HG03108 (cell line): ENCODE results near the gene NOL4L.

Experiments used
- ATAC-seq: cut with Tn5 transposase; IDR thresholded peaks from one replicate; pipeline ENCODE4 v1.9.1; 2021; ENCODE audit warnings: moderate library complexity; ENCODE audit not compliant: unreplicated experiment

NOL4L gene

DNA sequence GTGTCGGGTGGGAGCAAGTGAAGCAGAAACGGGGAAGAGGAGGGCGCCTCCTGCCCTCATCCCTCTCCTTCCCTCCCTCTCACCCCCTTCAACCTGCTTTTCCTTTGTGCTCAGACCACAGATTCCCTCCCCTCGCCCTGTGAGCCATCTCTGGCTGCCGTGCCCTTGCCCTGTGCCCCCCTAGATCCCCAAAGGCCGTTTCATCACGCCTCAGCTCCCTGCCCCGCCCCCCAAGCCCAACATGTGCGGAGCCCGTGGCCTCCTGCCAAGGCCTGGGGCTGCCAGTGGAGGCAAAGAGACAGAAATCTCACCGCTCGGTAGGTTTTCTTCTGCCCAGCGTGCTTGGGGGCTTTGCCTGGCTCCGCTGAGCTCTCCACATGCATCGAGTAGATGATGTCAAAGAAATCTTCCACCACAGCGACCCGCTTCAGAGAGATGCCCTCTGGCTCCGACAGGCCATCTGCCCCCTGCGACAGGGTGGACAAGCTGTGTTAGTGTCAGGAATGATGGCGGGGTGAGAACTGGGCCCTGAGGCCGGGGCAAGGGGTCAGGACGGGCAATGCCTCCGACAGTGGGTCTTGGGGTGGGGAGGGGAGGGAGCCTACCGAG is 57.6 kb downstream of the NOL4L start:
- no peak for ATAC-seq

DNA sequence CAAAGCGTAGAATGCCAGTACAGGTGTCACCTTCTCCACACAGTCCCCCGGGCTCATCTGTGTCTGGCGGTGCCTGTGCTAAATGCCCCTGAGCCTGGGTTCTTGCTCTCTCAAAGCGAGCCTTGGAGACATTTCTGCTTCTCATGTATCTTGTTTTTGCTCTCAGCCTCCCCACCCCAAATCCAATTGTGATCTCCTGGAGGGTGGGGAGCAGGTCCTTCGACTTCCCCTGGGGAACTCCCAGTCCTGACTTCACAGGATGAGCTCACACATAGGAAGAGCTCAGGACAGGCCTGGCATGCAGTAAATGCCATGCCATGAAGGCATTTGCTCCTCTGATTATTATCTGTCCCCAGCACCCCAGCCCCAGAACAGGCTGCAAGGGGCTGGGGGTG is 58.1 kb downstream of the NOL4L start:
- no peak for ATAC-seq

- no peak for ATAC-seq
Measured at GRCh38 chr20:32526541-32526940, 58.6 kb downstream of the NOL4L start.

- no peak for ATAC-seq
Measured at GRCh38 chr20:32526125-32526524, 59.0 kb downstream of the NOL4L start.

- no peak for ATAC-seq
Measured at GRCh38 chr20:32524829-32525501, 60.2 kb downstream of the NOL4L start.

GRCh38 chr20:32523613-32524213 is 61.4 kb downstream of the NOL4L start:
- no peak for ATAC-seq

- no peak for ATAC-seq
Measured at GRCh38 chr20:32522776-32523612, 62.1 kb downstream of the NOL4L start.

- ATAC-seq: no peak
Measured at GRCh38 chr20:32522526-32522775, 62.7 kb downstream of the NOL4L start.

DNA sequence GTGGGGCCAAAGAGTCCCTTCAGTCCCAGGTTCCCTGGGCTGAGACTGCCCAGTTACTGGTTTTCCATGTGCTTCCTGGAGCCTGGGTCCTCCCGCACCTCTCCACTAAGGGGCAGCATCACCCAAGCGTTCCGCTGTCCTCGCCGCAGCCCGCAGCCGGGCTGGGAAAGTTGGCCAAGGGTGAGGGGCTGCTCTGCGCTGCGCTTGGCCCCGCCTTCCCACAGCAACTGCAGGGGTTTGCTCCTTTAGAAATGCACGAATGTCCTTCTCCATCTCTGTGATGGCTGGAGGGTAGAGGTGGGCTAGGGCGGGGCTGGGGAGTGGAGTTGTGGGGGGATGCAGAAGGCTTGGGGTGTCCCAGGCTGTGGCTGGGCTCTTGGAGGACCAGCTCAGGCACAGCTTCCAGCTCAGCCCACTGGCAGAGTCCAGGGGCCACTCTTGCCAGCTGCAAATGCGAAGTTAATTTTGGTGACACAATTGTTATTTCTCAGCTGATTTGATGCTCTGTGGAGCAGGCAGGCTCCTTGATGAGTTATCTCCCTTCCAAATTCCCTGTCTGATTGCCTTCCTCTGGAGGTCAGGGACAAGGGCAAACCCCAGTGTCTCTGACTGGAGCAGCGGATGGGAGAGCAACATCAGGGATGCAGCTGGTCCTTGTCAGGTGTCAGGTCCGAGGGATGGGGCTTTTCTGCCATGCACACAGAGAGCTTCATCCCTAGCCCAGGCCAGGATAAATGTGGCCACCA is 63.2 kb downstream of the NOL4L start:
- no peak for ATAC-seq

DNA sequence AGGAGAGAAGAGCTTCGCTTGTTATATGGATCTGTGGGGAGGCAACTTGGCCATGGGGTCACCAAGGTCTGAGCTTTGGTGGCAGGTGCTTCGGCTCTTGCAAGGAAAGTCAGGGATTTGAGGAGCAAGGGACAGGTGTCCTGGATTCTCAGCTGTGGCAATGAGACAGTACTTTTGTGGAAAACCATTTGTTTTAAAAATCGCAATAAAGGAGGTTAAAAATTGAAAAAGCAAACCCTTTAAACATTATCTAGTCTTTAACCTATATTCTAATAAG is 64.3 kb downstream of the NOL4L start:
- no peak for ATAC-seq

- ATAC-seq: no peak
Measured at GRCh38 chr20:32519381-32519730, 65.8 kb downstream of the NOL4L start.

- no peak for ATAC-seq
Measured at GRCh38 chr20:32518593-32519380, 66.3 kb downstream of the NOL4L start.

DNA sequence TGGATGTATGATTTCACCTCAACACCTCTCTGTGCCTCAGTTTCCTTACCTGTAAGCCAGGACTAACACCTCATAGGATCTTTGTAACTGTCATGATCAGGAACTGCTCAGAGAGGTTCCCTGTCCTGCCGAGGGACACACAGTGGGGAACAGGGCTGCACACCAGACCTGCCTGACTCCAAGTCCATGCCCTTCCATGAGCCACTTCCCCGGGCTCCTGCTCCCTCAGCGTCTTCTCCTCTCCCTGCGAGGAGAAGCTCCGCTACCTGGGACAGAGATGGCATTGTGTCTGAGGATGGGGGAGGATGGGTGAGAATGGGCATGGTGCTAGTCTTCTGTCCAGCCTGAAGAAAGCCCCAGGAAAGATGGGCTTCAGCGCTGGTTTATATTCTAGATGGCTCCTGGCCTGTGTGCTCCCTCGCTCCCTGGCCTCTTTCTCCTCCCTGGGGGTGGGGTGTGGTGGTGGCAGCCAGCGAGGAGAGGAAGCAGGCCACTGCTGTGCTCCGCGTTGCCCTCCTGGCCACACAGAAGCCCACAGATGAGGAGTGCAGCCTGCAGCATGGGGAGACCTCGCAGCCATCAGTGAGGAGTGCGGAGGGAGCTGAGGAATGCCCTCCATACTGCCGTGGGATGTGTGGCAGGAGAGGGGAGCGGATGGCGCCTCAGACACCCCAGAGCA is 67.1 kb downstream of the NOL4L start:
- ATAC-seq: no peak

GRCh38 chr20:32517518-32517873 is 67.6 kb downstream of the NOL4L start:
- no peak for ATAC-seq

DNA sequence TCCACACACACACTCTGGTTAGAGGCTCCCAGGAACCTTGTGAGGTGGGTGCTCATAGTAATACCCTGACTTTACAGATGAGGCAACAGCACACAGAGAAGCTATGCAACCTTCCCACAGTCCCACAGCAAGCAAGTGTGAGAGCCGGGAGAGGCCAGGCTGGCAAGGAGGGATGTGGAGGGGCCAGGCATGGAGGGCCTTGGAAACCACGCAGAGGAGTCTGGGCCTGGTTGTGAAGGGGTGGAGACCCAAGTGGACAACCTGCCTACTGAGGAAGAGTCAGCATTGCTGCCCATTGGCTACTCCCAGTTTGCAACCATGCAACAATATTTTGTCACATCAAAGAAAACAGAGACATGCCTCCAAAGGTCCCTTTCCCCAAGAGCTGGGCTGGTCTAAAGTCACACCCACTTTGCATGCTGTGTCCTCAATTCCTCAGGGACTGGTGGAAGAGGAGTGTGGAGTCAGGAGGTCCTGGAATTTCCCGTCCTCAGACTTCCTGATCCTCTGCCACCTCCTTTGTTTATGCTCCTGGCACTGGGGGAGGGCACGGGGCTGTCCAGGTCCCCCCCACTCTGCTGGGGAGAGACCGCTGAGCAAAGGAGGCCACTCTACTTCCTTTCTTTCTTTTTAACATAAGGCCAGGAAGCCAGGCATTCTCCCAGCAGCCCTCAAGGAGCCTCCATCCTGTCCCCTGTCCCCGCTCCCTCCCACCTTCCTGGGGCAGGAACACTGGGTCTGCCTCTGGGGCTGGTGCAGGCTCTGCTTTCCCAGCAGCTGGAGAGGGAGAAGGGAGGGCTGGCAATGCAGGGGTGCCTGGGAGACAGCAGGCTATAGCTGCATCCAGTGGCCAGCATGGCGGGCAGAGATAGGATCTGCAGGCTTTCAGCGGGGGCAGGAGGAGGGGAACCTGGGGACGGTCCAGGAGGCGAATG is 68.3 kb downstream of the NOL4L start:
- ATAC-seq: no peak

DNA sequence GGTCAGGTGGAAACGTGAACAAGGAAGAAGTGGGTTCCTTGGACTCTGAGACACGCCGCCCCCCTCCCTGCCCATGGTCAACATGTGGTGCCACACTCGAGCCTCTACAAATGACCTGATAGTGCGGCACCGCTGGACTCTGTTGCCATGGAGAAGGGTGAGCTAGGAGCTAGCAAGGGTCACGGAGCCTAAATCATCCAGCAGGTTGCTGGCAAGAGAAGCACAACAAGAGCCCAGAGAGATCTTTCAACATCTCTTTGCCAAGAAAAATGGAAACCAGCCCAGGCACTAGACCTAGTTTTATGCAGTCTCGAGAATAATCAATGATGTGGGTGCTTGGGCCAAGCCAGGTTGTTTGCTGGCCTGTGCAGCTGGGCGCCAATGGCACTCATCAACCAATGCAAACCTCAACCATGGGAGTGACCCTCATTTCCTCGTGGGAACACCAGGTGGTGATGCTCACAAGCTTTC is 69.5 kb downstream of the NOL4L start:
- no peak for ATAC-seq

DNA sequence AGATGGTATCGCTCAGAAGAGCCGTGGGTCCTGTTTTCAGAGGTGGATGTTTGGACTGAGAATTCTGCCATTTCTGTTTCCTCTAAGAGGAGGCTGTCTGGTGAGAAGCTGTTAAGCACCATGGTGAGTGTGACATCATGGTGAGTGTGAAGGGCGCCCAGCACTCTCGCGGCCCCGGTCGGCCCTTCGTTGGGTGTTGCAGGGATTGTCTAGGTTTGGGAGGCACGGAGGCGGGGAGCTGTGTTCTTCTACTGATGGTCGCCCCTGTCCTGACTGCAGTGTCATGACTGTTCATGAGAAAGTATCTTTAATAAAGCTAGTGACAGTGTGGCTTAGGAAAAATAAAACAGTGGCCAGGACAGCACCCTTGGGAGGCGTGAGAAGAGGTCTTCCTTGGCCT is 70.4 kb downstream of the NOL4L start:
- no peak for ATAC-seq

DNA sequence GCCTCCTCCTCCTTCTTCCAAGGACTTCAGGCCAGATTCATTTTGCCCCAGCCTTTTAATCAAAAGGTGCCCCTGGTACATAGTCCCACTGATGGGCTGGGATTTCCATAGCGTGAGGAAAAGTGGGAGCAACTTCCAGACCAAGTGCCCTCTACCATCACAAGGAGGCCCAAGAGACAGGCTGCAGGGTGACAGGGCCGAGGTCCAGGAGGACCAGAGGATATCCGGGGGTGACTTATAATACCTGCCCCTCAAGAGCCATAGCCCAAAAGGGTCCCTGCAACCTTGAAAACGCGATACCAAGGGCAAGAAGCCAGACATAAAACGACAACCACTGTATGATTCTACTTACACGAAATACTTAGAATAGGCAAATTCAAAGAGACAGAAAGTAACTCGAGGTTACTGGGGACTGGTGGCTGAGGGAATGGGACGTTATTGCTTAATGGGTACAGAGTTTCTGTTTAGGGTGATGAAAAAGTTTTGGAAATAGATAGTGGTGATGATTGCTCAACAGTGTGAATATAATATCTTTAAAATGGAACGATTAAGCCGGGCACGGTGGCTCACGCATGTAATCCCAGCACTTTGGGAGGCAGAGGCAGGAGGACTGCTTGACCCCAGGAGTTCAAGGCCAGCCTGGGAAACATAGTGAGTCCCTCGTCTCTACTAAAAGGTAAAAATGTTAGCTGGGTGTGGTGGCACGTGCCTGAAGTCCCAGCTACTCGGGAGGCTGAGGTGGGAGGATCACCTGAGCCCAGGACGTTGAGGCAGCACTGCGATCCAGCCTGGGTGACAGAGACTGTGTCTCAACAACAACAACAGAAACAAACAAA is 71.9 kb downstream of the NOL4L start:
- ATAC-seq: no peak
